Testis (tissue), 2 donors: ENCODE data around the gene ZNF804B.

Source experiments
- POLR2A ChIP-seq: fragments of 450-650 bp; IDR thresholded peaks from one replicate; pipeline ENCODE4 v1.6.1; 2017; ENCODE audit warnings: antibody characterized with exemption, mild to moderate bottlenecking, moderate library complexity
- TF ChIP-seq, protein P1 (sequence below), 3 experiments: fragments of 450-650 bp in 2 of 3; fragments of 200-600 bp in 1 of 3; sonication (generic) in 1 of 3; IDR thresholded peaks; one replicate each; pipeline ENCODE4 v1.5.1; 2016 to 2019; ENCODE audit warnings: antibody characterized with exemption in 3 of 3, mild to moderate bottlenecking in 2 of 3, moderate library complexity in 1 of 3

DNA sequence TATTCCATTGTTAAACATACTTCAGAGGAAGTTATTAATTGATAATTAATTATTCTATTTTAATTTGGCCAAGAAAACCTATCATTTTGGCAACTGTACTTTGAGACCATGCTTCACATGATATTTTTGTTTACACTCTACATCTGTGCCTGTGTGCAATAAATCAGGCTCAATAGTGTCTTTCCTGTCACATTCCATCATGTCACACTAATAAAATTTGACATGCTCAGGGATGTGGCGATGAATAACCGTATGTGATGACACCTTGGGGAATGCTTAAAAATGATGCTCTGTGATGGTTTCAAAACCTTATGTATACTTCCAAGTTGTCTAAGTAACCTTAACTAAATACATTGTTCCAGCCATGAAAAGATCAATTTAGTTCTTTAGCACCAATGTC, 400.6 kb downstream of the ZNF804B start:
- no peak for TF ChIP-seq POLR2A
- TF ChIP-seq, protein P1, sequence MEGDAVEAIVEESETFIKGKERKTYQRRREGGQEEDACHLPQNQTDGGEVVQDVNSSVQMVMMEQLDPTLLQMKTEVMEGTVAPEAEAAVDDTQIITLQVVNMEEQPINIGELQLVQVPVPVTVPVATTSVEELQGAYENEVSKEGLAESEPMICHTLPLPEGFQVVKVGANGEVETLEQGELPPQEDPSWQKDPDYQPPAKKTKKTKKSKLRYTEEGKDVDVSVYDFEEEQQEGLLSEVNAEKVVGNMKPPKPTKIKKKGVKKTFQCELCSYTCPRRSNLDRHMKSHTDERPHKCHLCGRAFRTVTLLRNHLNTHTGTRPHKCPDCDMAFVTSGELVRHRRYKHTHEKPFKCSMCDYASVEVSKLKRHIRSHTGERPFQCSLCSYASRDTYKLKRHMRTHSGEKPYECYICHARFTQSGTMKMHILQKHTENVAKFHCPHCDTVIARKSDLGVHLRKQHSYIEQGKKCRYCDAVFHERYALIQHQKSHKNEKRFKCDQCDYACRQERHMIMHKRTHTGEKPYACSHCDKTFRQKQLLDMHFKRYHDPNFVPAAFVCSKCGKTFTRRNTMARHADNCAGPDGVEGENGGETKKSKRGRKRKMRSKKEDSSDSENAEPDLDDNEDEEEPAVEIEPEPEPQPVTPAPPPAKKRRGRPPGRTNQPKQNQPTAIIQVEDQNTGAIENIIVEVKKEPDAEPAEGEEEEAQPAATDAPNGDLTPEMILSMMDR (IDR thresholded peaks at IDR 0.05), result no peak
